ENCODE measurements around the gene CDK13.

The CDK13 gene

DNA sequence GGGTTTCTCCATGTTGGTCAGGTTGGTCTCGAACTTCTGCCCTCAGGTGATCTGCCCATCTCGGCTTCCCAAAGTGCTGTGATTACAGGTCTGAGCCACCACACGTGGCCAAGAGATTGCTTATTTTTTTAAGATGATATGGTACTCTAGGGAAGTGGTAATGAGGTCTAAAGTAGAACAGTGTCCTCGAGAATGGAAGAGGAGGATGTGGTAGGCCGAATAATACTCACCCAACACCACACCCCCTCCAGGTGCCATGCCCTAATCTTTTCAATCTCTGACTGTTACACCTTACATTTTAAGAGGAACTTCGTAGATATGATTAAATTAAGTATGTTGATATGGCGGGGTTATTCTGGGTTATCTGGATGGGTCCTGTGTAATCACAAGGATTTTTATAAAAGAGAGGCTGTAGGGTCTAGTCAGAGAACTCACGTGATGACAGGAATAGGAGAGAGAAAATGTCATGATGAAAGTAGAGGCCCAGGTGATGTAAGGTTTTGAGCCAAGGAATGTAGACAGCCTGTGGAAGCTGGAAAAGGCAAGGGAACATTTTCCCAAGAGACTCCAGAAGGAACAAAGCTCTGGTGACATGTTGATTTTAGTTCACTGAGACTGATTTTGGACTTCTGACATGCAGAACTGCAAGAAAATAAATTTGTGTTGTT lies 29.5 kb downstream of the CDK13 start:
- H3K4me1 Mint-ChIP-seq = no peaks in the 10 kb centered on the region
- H3K4me3 Mint-ChIP-seq = no peak overlapping the region
- no peaks in the 10 kb centered on the region for H3K27me3 Mint-ChIP-seq (ENCODE audit: low read depth)
- H3K36me3 Mint-ChIP-seq (ENCODE audit: low read depth) = no peaks in the 10 kb centered on the region
- TF ChIP-seq, protein P1, sequence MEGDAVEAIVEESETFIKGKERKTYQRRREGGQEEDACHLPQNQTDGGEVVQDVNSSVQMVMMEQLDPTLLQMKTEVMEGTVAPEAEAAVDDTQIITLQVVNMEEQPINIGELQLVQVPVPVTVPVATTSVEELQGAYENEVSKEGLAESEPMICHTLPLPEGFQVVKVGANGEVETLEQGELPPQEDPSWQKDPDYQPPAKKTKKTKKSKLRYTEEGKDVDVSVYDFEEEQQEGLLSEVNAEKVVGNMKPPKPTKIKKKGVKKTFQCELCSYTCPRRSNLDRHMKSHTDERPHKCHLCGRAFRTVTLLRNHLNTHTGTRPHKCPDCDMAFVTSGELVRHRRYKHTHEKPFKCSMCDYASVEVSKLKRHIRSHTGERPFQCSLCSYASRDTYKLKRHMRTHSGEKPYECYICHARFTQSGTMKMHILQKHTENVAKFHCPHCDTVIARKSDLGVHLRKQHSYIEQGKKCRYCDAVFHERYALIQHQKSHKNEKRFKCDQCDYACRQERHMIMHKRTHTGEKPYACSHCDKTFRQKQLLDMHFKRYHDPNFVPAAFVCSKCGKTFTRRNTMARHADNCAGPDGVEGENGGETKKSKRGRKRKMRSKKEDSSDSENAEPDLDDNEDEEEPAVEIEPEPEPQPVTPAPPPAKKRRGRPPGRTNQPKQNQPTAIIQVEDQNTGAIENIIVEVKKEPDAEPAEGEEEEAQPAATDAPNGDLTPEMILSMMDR (IDR thresholded peaks at IDR 0.05; ENCODE audit: unreplicated experiment in 3 of 3) = no peak
- H3K27ac Mint-ChIP-seq = no peak overlapping the region
- H3K9me3 Mint-ChIP-seq = no peaks in the 10 kb centered on the region

DNA sequence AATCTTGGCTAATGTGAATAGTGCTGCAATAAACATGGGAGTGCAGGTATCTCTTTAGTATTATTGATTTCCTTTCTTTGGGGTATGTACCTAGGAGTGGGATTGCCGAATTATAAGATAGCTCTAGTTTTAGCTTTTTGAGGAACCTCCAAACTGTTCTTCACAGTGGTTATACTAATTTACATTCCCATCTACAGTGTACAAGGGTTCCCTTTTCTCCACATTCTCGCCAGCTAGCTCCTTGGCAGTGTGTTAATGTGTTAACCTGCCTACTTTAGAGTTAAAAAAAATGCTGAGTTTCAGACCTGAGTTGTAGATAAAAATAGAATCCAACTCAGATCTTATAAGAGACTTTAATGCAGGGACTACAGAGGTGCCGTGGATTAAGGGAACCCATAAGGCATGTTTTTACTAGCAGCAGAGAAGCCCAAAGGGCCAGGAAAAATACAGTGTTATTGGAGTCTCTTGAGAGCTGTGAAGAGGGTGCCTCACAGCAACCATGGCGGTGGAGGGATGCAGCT lies 35.4 kb downstream of the CDK13 start:
- peaks cover 10% of the 10 kb centered on the region for H3K4me1 Mint-ChIP-seq
- peak overlapping the region; percentile 20 to 53 (median 21) for H3K27ac Mint-ChIP-seq
- no peaks in the 10 kb centered on the region for H3K27me3 Mint-ChIP-seq (ENCODE audit: low read depth)
- no peak overlapping the region for H3K4me3 Mint-ChIP-seq
- TF ChIP-seq, protein P1 (IDR thresholded peaks at IDR 0.05; ENCODE audit: unreplicated experiment in 3 of 3) = no peak
- H3K36me3 Mint-ChIP-seq (ENCODE audit: low read depth) = peaks cover 24% of the 10 kb centered on the region
- H3K9me3 Mint-ChIP-seq = no peaks in the 10 kb centered on the region

DNA sequence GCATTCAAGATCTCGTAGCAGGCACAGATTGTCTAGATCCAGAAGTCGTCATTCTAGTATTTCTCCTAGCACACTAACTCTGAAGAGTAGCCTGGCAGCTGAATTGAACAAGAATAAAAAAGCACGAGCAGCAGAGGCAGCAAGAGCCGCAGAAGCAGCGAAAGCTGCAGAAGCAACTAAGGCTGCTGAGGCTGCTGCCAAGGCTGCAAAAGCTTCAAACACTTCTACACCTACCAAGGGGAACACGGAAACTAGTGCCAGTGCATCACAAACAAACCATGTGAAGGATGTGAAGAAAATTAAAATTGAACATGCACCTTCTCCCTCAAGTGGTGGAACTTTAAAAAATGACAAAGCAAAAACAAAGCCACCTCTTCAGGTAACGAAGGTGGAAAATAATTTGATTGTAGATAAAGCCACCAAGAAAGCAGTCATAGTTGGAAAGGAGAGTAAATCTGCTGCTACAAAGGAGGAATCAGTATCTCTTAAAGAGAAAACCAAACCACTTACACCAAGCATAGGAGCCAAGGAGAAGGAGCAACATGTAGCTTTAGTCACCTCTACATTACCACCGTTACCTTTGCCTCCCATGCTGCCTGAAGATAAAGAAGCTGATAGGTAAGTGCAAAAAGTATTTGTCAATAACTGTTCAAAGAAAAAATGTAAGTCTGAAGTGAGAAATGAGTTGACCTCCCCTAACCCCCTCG lies 37.7 kb downstream of the CDK13 start:
- no peaks in the 10 kb centered on the region for H3K27me3 Mint-ChIP-seq (ENCODE audit: low read depth)
- H3K27ac Mint-ChIP-seq = peak overlapping the region in 1 of 3 experiments; percentile 23
- TF ChIP-seq, protein P1 (IDR thresholded peaks at IDR 0.05; ENCODE audit: unreplicated experiment in 3 of 3) = no peak
- no peak overlapping the region for H3K4me3 Mint-ChIP-seq
- H3K4me1 Mint-ChIP-seq = peaks cover 10% of the 10 kb centered on the region
- no peaks in the 10 kb centered on the region for H3K9me3 Mint-ChIP-seq
- peaks cover 32% of the 10 kb centered on the region for H3K36me3 Mint-ChIP-seq (ENCODE audit: low read depth)

DNA sequence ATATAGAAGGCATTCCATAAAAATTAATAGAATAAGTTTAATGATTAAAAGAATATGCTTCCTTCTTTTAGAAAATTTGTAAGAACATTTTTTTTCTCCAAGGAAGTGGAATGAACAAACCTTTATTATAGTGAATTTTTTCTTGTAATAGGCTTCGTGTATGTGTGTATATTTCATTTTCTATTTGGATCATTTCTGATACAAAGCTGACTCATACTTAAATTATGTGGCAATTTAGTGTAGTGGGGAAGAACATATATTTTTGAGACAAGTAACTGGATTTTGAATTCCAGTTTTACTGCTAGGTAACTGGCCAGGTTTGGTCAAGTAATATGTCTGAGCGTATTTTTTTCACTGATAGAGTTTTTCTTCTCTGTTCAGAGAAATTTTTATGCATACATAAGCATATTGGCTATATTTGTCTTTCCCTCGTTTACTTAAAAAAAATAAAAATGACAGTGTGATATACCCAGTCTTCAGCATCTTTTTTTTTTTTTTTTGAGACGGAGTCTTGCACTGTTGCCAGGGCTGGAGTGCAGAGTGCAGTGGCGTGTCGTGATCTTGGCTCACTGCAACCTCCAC lies 50.8 kb downstream of the CDK13 start:
- peaks cover 31% of the 10 kb centered on the region for H3K36me3 Mint-ChIP-seq (ENCODE audit: low read depth)
- no peak overlapping the region for H3K4me3 Mint-ChIP-seq
- TF ChIP-seq, protein P1 (IDR thresholded peaks at IDR 0.05; ENCODE audit: unreplicated experiment in 3 of 3) = no peak

DNA sequence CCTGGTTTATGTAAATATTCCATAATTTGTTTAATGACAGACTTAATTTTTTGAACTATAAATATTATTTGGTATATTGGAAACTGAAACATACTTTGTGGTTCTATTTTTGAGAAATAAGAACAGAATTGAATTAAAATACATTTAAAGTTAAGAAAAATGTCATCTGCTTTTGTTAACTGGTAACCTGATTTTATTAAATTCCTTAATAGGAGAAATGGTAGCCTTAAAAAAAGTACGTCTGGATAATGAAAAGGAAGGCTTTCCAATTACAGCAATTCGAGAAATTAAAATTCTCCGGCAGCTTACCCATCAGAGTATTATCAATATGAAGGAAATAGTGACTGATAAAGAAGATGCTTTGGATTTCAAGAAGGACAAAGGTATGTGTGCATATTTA lies 51.6 kb downstream of the CDK13 start:
- no peaks in the 10 kb centered on the region for H3K27me3 Mint-ChIP-seq (ENCODE audit: low read depth)
- H3K27ac Mint-ChIP-seq = no peak overlapping the region
- no peaks in the 10 kb centered on the region for H3K4me1 Mint-ChIP-seq

More for the DNA sequence above, 50.8 kb downstream of the CDK13 start:
- no peaks in the 10 kb centered on the region for H3K4me1 Mint-ChIP-seq
- H3K9me3 Mint-ChIP-seq = no peaks in the 10 kb centered on the region
- no peaks in the 10 kb centered on the region for H3K27me3 Mint-ChIP-seq (ENCODE audit: low read depth)
- no peak overlapping the region for H3K27ac Mint-ChIP-seq

More for the DNA sequence above, 51.6 kb downstream of the CDK13 start:
- H3K4me3 Mint-ChIP-seq = no peak overlapping the region
- no peaks in the 10 kb centered on the region for H3K9me3 Mint-ChIP-seq
- peaks cover 34% of the 10 kb centered on the region for H3K36me3 Mint-ChIP-seq (ENCODE audit: low read depth)
- TF ChIP-seq, protein P1 (IDR thresholded peaks at IDR 0.05; ENCODE audit: unreplicated experiment in 3 of 3) = no peak
